GM12891 (cell line): ENCODE measurements around the gene MSMP.

Experiments used
- DNase-seq: peaks from one replicate; pipeline ENCODE4 v3.0.0; 2011; ENCODE audit warnings: low spot score; ENCODE audit not compliant: insufficient read length
- FAIRE-seq: peaks from 2 replicates; lab custom pipeline; 2011; peaks lifted over from hg19 to GRCh38; lab: Jason Lieb, UNC
- PAX5 ChIP-seq: IDR thresholded peaks from 2 replicates; pipeline ENCODE4 v1.6.1; 2011; ENCODE audit warnings: low read length, moderate library complexity, mild to moderate bottlenecking; ENCODE audit not compliant: insufficient read depth, severe bottlenecking
- POLR2A ChIP-seq: IDR thresholded peaks from 2 replicates; pipeline ENCODE4 v1.6.1; 2011; ENCODE audit warnings: low read depth, low read length, control low read depth
- POLR2AphosphoS5 ChIP-seq: IDR thresholded peaks from 2 replicates; pipeline ENCODE4 v1.6.1; 2011; ENCODE audit warnings: low read depth, low read length, control low read depth
- POU2F2 ChIP-seq: IDR thresholded peaks from 2 replicates; pipeline ENCODE4 v1.6.1; 2011; ENCODE audit warnings: low read depth, mild to moderate bottlenecking, control low read depth, low read length, moderate library complexity
- SPI1 ChIP-seq: IDR thresholded peaks from 2 replicates; pipeline ENCODE4 v1.6.1; 2011; ENCODE audit warnings: low read depth, low read length, control low read depth
- TAF1 ChIP-seq: IDR thresholded peaks from 2 replicates; pipeline ENCODE4 v1.6.1; 2011; ENCODE audit warnings: low read depth, low read length, control low read depth

Gene MSMP

GRCh38 chr9:35757226-35757891 is 3.3 kb upstream of the MSMP start:
- TF ChIP-seq TAF1 (no peak; the same call in 1 of the 2 replicates), PAX5 (no peak), POLR2AphosphoS5 (peak; percentile 58; the same call in 1 of the 2 replicates), SPI1 (0 out of 2 replicates have a peak, but pooled peaks have one; percentile 7), POLR2A (peak; percentile 59), POU2F2 (no peak)
- DNase-seq: peak; percentile 29
- FAIRE-seq: peak; percentile 87

- TF ChIP-seq SPI1 (peak; percentile 88), POLR2AphosphoS5 (no peak)
- FAIRE-seq: no peak
These were observed 2.5 kb upstream of the MSMP start for GRCh38 chr9:35756275-35757225.

GRCh38 chr9:35755071-35755470 is 995 bp upstream of the MSMP start:
- DNase-seq: no peak
- no peak for FAIRE-seq
- TF ChIP-seq SPI1 (no peak), POU2F2 (no peak), PAX5 (no peak), TAF1 (no peak), POLR2AphosphoS5 (no peak), POLR2A (no peak)

More at GRCh38 chr9:35756275-35757225, 2.5 kb upstream of the MSMP start:
- peak; percentile 62 for DNase-seq

GRCh38 chr9:35753466-35753865 is 610 bp downstream of the MSMP start:
- DNase-seq: no peak
- FAIRE-seq: no peak
- TF ChIP-seq TAF1: no peak

GRCh38 chr9:35750256-35750531 is 3.9 kb downstream of the MSMP start:
- TF ChIP-seq POLR2A (no peak), TAF1 (no peak), POU2F2 (no peak), PAX5 (no peak), POLR2AphosphoS5 (no peak), SPI1 (no peak)
- FAIRE-seq (no peak), DNase-seq (no peak)

- FAIRE-seq: peak; percentile 89
- TF ChIP-seq POU2F2 (no peak), PAX5 (no peak), SPI1 (0 out of 2 replicates have a peak, but pooled peaks have one; percentile 25), TAF1 (no peak)
- DNase-seq: peak; percentile 25
These were observed 4.4 kb downstream of the MSMP start for GRCh38 chr9:35749515-35750255.

GRCh38 chr9:35748858-35749514 is 5.1 kb downstream of the MSMP start, which contains the start of the genes GBA2 and RGP1:
TSS of gene GBA2 (minus strand) at chr9:35749228. CDS start at chr9:35748704, 524 bp downstream.
TSS of gene RGP1 (plus strand) at chr9:35749287. CDS start at chr9:35749756, 469 bp downstream.
- peak; percentile 3 for TF ChIP-seq PAX5
- TF ChIP-seq POLR2A: no peak; the same call in 1 of the 2 replicates
- peak; percentile 81 for DNase-seq
- peak; percentile 71 for FAIRE-seq

- DNase-seq (no peak), FAIRE-seq (peak; percentile 45)
- TF ChIP-seq TAF1 (no peak; the same call in 1 of the 2 replicates), PAX5 (no peak), POLR2A (no peak), SPI1 (no peak)
These were observed 5.7 kb downstream of the MSMP start for GRCh38 chr9:35748242-35748857.

GRCh38 chr9:35746583-35746982 is 7.5 kb downstream of the MSMP start:
- no peak for TF ChIP-seq POU2F2
- TF ChIP-seq POLR2A: no peak
- no peak for TF ChIP-seq PAX5
- TF ChIP-seq POLR2AphosphoS5: no peak
- no peak for TF ChIP-seq TAF1
- TF ChIP-seq SPI1: no peak
- DNase-seq (no peak), FAIRE-seq (no peak)
